Epithelial cell of umbilical artery (primary cell): ENCODE results near the gene MLN. TPM values are rescaled to one million over a fixed set of nuclear protein-coding genes. Genes with fewer than 3 reads are reported as not detected.

Experiments used
- total RNA-seq: library from RNA; depleted of rRNA; stranded (reverse); fragments of >200 nt; gene quantifications from 2 replicates; pipeline ENCODE4 v1.2.3, GENCODE V29; 2014

Gene MLN
- total RNA-seq = not detected in 2 replicates

DNA sequence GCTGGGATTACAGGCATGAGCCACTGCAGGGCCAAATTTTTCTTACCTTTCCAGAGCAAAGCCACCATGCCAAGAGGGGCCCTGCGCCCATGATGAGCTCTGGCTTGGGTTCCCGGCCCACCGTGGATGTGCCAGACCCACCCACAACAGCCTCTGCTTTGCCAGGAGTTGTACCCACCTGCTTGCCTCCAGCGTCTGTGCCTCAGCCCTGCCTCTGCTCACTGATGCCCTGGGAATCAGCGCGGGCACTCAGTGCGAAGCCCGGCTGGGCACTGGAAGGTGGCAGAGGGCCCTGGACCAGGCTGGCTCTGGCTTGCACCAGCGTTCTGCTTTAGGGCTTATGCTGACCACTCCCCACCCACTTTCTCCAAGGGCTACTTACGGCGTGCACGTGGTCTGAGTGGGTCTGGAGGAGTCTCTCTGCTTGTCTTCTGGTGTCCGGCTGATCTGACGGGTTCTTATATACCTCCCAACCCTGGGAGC is at the start of gene MLN:
Gene MLN, minus strand, starts transcription at position 433 of the 483 bp plus-strand sequence. CDS start 2,840 bp downstream, outside the sequence.

DNA sequence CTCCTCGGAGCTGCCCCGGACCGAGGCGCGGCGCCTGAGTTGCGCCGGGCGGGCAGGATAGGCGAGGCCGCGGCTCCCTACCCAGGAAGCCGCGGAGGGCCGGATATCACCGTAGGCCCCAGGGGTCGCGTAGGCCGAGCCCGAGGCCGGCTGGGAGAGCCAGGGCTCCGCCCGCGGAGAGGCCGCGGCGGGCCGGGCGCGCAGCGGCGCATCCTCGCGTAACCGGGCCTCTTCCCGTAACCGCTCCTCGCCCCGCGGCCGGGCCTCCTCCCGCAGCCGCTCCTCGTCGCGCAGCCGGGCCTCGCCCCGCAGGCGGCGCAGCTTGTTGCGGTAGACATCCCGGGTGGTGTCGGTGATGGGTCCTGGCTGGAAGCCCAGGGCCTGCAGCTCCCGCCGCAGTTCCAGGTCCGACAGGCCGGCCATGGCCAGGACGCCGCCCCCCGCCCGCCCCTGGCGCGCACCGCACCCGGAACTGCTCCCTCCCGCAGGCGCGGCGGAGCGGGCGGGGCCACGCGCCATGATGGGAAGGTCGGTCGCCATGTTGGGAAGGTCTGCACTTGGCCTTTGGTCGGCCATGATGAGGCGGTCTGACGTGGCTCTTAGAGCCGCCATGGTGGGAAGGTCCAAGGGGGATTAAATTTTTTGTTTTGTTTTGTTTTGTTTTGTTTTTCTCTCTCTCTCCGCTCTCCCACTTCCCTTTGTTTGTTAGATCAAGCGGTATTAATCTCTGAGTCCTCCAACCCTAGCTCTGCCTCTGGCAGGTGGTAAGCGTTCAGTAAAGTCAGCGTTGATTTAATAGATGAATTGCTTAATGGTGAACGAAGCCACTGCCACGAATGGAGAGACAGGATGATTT is 14.9 kb downstream of the MLN start, which contains the start of gene LEMD2:
Gene LEMD2, minus strand, starts transcription at position 437 of the 856 bp plus-strand sequence. Its CDS starts 14 bp downstream, at position 423.

DNA sequence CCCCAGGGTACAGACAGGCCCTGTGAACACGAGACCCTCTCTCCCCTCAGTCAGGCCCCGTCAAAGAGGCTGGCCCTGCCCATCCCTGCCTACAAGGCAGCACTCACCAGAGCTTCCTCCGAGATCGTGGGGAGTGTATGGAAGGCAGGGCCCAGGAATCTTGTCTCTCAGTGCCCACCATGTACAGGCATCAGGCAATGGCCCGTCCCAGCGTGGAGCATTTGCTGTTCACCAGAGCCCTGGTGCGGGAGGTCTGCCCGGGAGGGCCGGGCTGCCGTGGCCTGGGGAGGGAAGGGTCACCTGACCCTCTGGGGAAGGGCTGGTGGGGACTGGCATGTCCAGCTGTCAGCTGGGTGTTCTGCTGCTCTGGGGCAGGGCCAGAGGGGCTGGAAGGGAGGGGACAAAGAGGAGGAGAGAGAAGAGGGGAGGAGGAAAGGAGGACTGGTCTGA is 57.1 kb downstream of the MLN start, which contains the start of gene IP6K3:
Gene IP6K3, minus strand, starts transcription at position 255 of the 450 bp plus-strand sequence. CDS start 11,429 bp downstream, outside the sequence.

Other genes starting within 250 kb of the MLN start
- 21.1 and 24.3 TPM in 2 replicates for gene BAK1, start 223.7 kb downstream of the MLN start, total RNA-seq
- 15.6 and 39.5 TPM in 2 replicates for gene ITPR3, start 182.7 kb downstream of the MLN start, total RNA-seq
- gene UQCC2, start 92.3 kb downstream of the MLN start, total RNA-seq = 22.1 and 29.2 TPM in 2 replicates
- not detected in 2 replicates for gene IP6K3, start 57.1 kb downstream of the MLN start, total RNA-seq
- gene LEMD2, start 14.9 kb downstream of the MLN start, total RNA-seq = 48.7 and 57.4 TPM in 2 replicates